Neural cell (in vitro differentiated cells): ENCODE measurements around the gene ARL6IP5. TPM values are rescaled to one million over a fixed set of nuclear protein-coding genes. Genes with fewer than 3 reads are reported as not detected.

ENCODE experiments used
- H2AFZ ChIP-seq: fragments of 200-600, 300-800 bp; sonication (generic), shearing (Covaris generic); 2 replicates; pipeline ENCODE4 v1.6.0; 2014; ENCODE audit warnings: low read depth, mild to moderate bottlenecking, antibody characterized with exemption, low read length, moderate library complexity
- H3F3A ChIP-seq: fragments of 200-600 bp; shearing (Covaris generic); 2 replicates; pipeline ENCODE4 v1.6.1; 2016; ENCODE audit warnings: mild to moderate bottlenecking, moderate library complexity, mixed read lengths, antibody characterized with exemption, low read length; ENCODE audit not compliant: insufficient read depth, poor library complexity, severe bottlenecking
- H3K27ac ChIP-seq: fragments of 200-600, 300-800 bp; sonication (generic), shearing (Covaris generic); 2 replicates; pipeline ENCODE4 v1.5.1; 2014; ENCODE audit warnings: mild to moderate bottlenecking, low read length, moderate library complexity
- H3K27me3 ChIP-seq: fragments of 300-800, 200-600 bp; sonication (generic), shearing (Covaris generic); 2 replicates; pipeline ENCODE4 v1.6.0; 2014; ENCODE audit warnings: mild to moderate bottlenecking, low read depth, low read length, moderate library complexity; ENCODE audit not compliant: insufficient read depth
- H3K36me3 ChIP-seq: fragments of 300-800, 200-600 bp; sonication (generic), shearing (Covaris generic); 2 replicates; pipeline ENCODE4 v1.5.1; 2014; ENCODE audit warnings: mild to moderate bottlenecking, antibody characterized with exemption, low read length, moderate library complexity; ENCODE audit not compliant: insufficient read depth
- H3K4me2 ChIP-seq: fragments of 300-800, 200-600 bp; sonication (generic), shearing (Covaris generic); 2 replicates; pipeline ENCODE4 v1.6.0; 2014; ENCODE audit warnings: mild to moderate bottlenecking, low read length
- H3K4me3 ChIP-seq: fragments of 300-800, 200-600 bp; sonication (generic), shearing (Covaris generic); 2 replicates; pipeline ENCODE4 v1.5.1; 2014; ENCODE audit warnings: mild to moderate bottlenecking, low read length, moderate library complexity
- H3K79me2 ChIP-seq: fragments of 200-600 bp; shearing (Covaris generic); replicated peaks from 2 replicates; pipeline ENCODE4 v1.6.0; 2014; ENCODE audit warnings: mild to moderate bottlenecking, low read length, moderate library complexity; ENCODE audit not compliant: insufficient read depth
- H3K9ac ChIP-seq: fragments of 300-800, 200-600 bp; sonication (generic), shearing (Covaris generic); 2 replicates; pipeline ENCODE4 v1.6.1; 2016; ENCODE audit warnings: mild to moderate bottlenecking, low read length, mixed read lengths
- H3K9me2 ChIP-seq: fragments of 200-600 bp; shearing (Covaris generic); 2 replicates; pipeline ENCODE4 v1.6.1; 2016; ENCODE audit warnings: mild to moderate bottlenecking, low read length, mixed read lengths; ENCODE audit not compliant: insufficient read depth
- H3K9me3 ChIP-seq: fragments of 200-600, 300-800 bp; sonication (generic), shearing (Covaris generic); 2 replicates; pipeline ENCODE4 v1.6.1; 2016; ENCODE audit warnings: mild to moderate bottlenecking, mixed run types, low read length, moderate library complexity, mixed read lengths
- H4K20me1 ChIP-seq: fragments of 200-600 bp; shearing (Covaris generic); 2 replicates; pipeline ENCODE4 v1.6.1; 2016; ENCODE audit warnings: mild to moderate bottlenecking, mixed run types; ENCODE audit not compliant: insufficient read depth
- EP300 ChIP-seq: fragments of 450-650 bp; conservative IDR thresholded peaks from 2 replicates; pipeline ENCODE4 v1.6.1; 2014; ENCODE audit warnings: antibody characterized with exemption, mild to moderate bottlenecking, moderate library complexity; ENCODE audit not compliant: poor library complexity, severe bottlenecking
- EZH2 ChIP-seq: fragments of 200-600, 300-800 bp; shearing (Covaris generic), sonication (generic); IDR thresholded peaks from 2 replicates; pipeline ENCODE4 v1.6.1; 2014; ENCODE audit warnings: antibody characterized with exemption, low read length, borderline replicate concordance, mild to moderate bottlenecking; ENCODE audit not compliant: insufficient read depth, poor library complexity, severe bottlenecking
- MXI1 ChIP-seq: fragments of 450-650 bp; conservative IDR thresholded peaks from 2 replicates; pipeline ENCODE4 v1.6.1; 2014; ENCODE audit warnings: antibody characterized with exemption, mild to moderate bottlenecking; ENCODE audit not compliant: poor library complexity, severe bottlenecking
- POLR2AphosphoS5 ChIP-seq: IDR thresholded peaks from 2 replicates; pipeline ENCODE4 v1.6.1; 2012
- RAD21 ChIP-seq: fragments of 450-650 bp; conservative IDR thresholded peaks from 2 replicates; pipeline ENCODE4 v1.6.1; 2014; ENCODE audit warnings: antibody characterized with exemption, mild to moderate bottlenecking, moderate library complexity
- SMC3 ChIP-seq: fragments of 450-650 bp; conservative IDR thresholded peaks from 2 replicates; pipeline ENCODE4 v1.6.1; 2014; ENCODE audit warnings: antibody characterized with exemption, mild to moderate bottlenecking, moderate library complexity; ENCODE audit not compliant: poor library complexity
- TAF1 ChIP-seq: IDR thresholded peaks from 2 replicates; pipeline ENCODE4 v1.6.1; 2012; ENCODE audit warnings: low read depth
- polyA plus RNA-seq: library from polyadenylated mRNA; depleted of rRNA; stranded (reverse); fragments of >200 nt; gene quantifications from 2 replicates; pipeline ENCODE4 v1.2.3, GENCODE V29; 2014
- TF ChIP-seq, protein P1 (sequence below): fragments of 450-650 bp; IDR thresholded peaks from 2 replicates; pipeline ENCODE4 v1.5.1; 2014; ENCODE audit warnings: antibody characterized with exemption, mild to moderate bottlenecking, moderate library complexity; ENCODE audit not compliant: poor library complexity, severe bottlenecking
- TF ChIP-seq, protein P2 (sequence below): IDR thresholded peaks from 2 replicates; pipeline ENCODE4 v1.6.1; 2012; ENCODE audit warnings: borderline replicate concordance

The ARL6IP5 gene
- polyA plus RNA-seq, 1 donor from 2014 or later: 108 TPM

DNA sequence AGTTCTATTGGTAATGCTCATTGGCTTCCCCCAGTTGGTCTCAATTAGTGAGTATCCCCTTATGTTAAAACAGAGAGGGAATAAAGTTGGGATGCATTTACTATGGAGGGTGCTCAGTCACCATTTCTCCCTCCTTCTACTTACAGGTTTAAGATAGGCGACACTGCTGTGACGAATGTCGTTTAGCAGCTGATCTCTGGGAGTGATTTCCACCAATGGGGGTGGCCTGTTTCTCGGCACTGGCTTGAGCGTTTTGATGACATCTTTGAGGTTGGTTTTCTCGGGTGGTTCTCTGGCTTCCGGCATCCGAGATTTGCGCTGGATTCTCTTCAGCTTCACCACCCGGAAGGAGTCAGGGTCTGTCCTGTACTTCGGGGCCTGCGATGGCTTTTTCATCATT lies 33.8 kb downstream of the ARL6IP5 start:
- Histone ChIP-seq H3K9ac (no peak overlapping the region), H3K4me2 (no peak overlapping the region), H3K4me3 (no peak overlapping the region), H3K27me3 (no peaks in the 10 kb centered on the region), H3K36me3 (no peaks in the 10 kb centered on the region), H3K79me2 (no peaks in the 10 kb centered on the region), H3K9me2 (no peaks in the 10 kb centered on the region), H3K27ac (no peak overlapping the region), H3F3A (no peaks in the 10 kb centered on the region), H4K20me1 (no peaks in the 10 kb centered on the region), H3K9me3 (no peaks in the 10 kb centered on the region), H2AFZ (no peak overlapping the region)
- no peak for TF ChIP-seq TAF1

DNA sequence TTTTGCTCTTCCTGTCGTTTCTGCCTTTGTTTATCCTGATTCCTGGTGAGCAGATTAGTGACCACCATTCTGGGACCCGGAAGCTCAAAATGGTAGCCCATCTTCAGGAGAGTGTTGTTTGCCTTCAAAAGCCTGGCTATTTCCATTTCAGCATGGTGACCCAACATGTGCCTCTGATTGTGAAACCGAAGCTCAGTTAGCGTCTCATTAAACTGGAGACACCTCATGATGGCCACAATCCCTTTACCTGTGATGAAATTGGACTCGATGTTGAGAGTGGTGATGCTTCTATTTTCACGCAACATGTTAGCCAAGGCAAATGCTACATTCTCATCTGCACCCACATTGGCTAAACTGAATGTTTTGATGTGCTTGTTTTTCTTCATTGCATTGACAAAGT lies 34.4 kb downstream of the ARL6IP5 start:
- Histone ChIP-seq H3K27me3 (no peaks in the 10 kb centered on the region), H3K9me2 (no peaks in the 10 kb centered on the region), H3K4me3 (no peak overlapping the region), H3F3A (no peaks in the 10 kb centered on the region), H3K36me3 (no peaks in the 10 kb centered on the region), H3K9ac (no peak overlapping the region), H3K79me2 (no peaks in the 10 kb centered on the region), H4K20me1 (no peaks in the 10 kb centered on the region), H3K9me3 (no peaks in the 10 kb centered on the region), H3K4me2 (no peak overlapping the region), H3K27ac (no peak overlapping the region), H2AFZ (no peak overlapping the region)
- TF ChIP-seq MXI1: no peak
- TF ChIP-seq EZH2: no peak
- no peak for TF ChIP-seq SMC3
- no peak for TF ChIP-seq EP300
- TF ChIP-seq, protein P1, sequence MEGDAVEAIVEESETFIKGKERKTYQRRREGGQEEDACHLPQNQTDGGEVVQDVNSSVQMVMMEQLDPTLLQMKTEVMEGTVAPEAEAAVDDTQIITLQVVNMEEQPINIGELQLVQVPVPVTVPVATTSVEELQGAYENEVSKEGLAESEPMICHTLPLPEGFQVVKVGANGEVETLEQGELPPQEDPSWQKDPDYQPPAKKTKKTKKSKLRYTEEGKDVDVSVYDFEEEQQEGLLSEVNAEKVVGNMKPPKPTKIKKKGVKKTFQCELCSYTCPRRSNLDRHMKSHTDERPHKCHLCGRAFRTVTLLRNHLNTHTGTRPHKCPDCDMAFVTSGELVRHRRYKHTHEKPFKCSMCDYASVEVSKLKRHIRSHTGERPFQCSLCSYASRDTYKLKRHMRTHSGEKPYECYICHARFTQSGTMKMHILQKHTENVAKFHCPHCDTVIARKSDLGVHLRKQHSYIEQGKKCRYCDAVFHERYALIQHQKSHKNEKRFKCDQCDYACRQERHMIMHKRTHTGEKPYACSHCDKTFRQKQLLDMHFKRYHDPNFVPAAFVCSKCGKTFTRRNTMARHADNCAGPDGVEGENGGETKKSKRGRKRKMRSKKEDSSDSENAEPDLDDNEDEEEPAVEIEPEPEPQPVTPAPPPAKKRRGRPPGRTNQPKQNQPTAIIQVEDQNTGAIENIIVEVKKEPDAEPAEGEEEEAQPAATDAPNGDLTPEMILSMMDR: no peak
- no peak for TF ChIP-seq TAF1

DNA sequence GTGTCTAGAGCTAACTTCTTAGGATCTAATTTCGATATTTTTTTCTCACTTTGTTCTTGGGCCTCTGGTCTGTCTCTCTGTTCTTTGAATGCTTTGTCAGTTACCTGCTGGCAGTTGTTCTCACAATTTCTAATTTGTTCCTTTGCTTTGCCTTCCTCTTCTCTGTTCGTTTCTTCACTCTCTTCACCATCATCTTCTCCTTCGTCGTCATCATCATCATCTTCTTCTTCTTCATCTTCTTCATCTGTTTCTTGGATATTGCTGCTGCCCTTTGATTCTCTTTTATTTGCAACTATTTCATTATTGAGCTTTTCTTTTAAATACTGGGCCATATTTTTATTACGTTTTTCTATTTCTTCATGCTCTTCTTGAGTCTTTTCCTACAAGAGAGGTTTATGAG lies 34.9 kb downstream of the ARL6IP5 start:
- Histone ChIP-seq H3K79me2 (no peaks in the 10 kb centered on the region), H3K4me2 (no peak overlapping the region), H3K4me3 (no peak overlapping the region), H3K9me2 (no peaks in the 10 kb centered on the region), H3K36me3 (no peaks in the 10 kb centered on the region), H3K27ac (no peak overlapping the region), H4K20me1 (no peaks in the 10 kb centered on the region), H3F3A (no peaks in the 10 kb centered on the region), H3K27me3 (no peaks in the 10 kb centered on the region), H3K9me3 (no peaks in the 10 kb centered on the region), H2AFZ (no peak overlapping the region), H3K9ac (no peak overlapping the region)
- TF ChIP-seq POLR2AphosphoS5 (no peak), EP300 (no peak), TAF1 (no peak), SMC3 (no peak), RAD21 (no peak), MXI1 (no peak), EZH2 (no peak)
- TF ChIP-seq, protein P2, sequence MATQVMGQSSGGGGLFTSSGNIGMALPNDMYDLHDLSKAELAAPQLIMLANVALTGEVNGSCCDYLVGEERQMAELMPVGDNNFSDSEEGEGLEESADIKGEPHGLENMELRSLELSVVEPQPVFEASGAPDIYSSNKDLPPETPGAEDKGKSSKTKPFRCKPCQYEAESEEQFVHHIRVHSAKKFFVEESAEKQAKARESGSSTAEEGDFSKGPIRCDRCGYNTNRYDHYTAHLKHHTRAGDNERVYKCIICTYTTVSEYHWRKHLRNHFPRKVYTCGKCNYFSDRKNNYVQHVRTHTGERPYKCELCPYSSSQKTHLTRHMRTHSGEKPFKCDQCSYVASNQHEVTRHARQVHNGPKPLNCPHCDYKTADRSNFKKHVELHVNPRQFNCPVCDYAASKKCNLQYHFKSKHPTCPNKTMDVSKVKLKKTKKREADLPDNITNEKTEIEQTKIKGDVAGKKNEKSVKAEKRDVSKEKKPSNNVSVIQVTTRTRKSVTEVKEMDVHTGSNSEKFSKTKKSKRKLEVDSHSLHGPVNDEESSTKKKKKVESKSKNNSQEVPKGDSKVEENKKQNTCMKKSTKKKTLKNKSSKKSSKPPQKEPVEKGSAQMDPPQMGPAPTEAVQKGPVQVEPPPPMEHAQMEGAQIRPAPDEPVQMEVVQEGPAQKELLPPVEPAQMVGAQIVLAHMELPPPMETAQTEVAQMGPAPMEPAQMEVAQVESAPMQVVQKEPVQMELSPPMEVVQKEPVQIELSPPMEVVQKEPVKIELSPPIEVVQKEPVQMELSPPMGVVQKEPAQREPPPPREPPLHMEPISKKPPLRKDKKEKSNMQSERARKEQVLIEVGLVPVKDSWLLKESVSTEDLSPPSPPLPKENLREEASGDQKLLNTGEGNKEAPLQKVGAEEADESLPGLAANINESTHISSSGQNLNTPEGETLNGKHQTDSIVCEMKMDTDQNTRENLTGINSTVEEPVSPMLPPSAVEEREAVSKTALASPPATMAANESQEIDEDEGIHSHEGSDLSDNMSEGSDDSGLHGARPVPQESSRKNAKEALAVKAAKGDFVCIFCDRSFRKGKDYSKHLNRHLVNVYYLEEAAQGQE: no peak
- TF ChIP-seq, protein P1: no peak
